Mucosa of gallbladder (tissue), 1 donor: ENCODE measurements around the gene HPSE2. TPM values are rescaled to one million over a fixed set of nuclear protein-coding genes. Genes with fewer than 3 reads are reported as not detected.

Source experiments
- DNase-seq: peaks from one replicate; pipeline ENCODE4 v3.0.0-alpha.2; 2020; ENCODE audit warnings: low spot score
- total RNA-seq: library from RNA; stranded (reverse); gene quantifications from one replicate; pipeline ENCODE4 v1.2.1, GENCODE V29; 2021
- donor health status: DM: no; HTN: no; CAD: no.

The HPSE2 gene
- total RNA-seq, 1 donor from 2014 or later, result 12.4 TPM

DNA sequence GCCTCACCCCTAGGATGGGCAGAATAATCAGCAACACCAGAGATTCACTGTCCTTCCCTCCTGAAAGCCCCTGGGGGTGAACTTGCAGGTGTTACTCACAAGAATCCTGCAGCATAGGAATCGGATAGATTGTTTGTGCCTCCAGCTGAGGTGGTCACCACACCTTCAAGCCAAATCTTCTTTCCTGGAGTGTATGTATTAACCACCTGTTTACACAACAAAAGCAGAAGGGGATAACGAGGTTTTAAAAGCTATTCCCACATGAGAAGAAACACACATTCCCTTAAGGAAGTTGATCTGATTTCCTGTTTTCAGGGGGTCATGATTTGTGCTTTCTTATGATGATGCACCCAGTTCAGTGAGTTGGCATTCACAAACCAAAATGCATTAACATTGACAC lies 615.1 kb downstream of the HPSE2 start:
- no peak for DNase-seq

DNA sequence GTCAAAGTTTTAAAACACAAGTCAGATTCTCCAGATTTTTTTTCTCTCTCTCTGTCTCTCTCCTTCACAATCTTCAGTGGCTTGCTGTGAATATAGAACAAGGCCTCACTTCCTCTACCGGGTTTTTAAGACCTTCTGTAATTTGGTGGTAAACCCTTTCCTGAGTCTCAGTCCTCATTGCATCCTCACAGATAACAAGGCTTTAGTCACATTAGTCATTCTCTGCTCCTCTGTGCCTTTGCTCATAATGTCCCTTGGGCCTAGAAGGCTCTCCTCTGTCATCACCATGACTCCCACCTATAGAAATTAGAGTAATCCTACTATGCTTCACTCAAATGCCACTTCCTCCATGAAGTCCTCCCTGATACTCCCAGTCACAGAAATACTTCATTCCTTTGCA lies 616.2 kb downstream of the HPSE2 start:
- DNase-seq, result no peak

DNA sequence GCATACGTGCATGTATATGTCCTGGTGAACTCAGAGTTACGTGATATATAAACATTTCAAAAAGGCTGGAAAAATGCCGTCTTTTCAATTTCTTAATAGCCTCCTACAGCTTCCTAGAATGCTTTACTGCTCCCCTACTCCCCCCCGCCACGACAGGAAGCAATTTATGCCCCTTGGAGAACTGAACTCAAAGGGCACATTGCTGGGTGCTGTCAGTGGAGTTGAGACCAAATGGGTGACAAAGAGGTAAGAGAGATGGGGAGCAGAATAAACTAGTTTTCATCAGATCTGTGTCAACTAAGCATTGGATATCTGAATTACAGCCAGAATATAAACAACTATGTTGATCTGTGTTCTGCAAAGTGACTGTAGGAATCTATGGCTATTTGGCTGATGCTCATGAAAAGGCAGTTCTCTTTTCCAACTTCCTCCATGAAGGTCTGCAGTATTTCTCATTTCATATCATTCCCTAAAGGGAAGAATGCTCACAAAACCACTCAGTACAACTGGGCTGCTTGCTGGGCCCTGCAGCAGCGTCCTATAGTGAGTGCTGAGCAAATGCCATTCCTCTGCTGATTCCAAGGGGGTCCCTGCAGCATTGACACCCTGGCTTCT lies 617.6 kb downstream of the HPSE2 start:
- DNase-seq, result no peak

DNA sequence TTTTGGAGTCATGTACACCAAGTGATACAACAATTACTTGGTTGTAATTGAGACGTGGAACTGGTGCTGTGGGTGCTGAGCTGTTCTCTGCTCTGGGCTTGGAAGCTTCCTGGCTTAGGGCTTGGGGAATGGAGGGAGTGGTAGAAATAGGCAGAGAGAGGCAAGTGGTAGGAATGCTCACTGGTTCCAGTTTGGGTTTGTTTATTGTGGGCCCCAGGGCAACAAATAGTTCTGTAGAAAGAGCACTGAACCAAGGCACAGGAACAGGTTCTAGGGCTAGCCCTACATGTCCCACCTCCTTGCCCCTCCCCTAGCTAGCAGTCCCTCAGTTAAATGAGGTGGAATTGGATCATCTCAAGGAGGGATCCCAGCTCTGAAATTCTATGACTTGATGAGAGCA lies 622.2 kb downstream of the HPSE2 start:
- no peak for DNase-seq

DNA sequence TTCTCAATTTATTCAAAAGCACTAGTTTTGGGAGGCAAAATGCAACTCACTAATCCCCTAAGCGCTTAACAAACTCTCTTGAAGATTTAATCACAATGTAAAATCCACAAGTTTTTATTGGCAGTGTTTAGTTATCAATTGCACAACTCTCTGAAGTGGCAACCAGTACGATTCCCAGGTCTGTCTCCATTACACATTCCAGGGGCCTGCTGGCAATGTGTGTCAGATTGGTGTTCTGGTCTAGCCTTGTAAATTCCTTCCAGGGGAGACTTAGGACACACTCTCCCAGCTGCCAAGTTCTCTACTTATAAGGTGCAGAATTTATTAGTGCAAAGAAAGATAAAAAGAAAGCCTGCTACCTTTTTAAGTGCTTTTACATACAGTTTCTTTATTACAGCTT lies 624.2 kb downstream of the HPSE2 start:
- no peak for DNase-seq

DNA sequence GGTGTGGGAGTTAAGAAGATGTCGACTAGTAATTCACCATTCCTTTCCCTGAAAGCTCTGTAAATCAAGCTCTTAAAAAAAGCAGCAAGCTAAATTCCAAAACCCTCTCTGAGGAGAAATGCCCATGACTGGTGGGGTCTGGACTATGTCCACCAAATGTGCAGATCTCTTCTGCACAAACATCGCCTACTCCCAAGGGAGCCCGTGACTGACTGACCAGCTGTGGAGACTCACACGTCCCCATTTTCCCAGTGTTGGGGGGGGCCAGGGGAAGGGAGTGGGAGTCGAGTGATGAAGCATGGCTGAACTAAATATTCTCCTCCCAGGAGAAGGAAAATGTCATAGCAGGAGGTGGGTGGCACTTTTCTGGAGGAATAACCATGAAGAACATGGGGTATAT lies 624.8 kb downstream of the HPSE2 start:
- DNase-seq, result peak; percentile 15

DNA sequence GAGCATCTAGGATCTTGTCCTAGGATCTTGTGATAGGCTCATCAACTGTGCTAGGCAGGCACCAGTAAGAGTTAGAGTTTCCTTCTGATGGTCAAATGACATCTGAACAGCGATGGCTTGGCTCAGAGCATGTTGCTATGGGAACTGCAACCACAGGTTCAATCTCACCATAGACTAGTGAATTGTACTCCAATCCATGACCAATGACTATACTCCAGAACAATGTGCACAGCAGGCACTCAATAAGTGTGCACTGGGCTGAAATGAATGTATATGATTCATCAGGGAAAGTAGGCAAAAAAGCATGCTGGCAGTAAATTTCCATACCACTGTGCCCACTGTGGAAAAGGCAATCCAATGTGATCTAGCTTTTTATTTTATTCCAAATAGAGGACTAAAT lies 625.4 kb downstream of the HPSE2 start:
- no peak for DNase-seq

DNA sequence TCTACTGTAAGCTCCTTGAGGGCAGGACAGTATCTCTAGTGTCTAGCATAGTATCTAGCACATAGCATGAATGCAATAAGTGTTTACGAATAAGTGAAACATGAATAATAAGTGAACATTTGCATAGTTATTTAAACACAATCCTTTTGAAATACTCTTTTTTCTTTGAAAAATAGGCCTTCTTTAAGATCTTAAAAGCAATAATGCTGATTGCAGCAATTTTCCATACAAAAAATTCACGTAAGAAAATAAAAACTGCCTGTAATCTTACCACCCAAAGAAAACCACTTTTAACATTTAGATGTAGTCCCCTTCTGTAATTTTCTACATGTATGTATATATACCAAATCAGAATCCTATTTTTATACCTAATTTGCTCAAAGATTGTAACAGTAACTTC lies 626.4 kb downstream of the HPSE2 start:
- DNase-seq, result no peak

DNA sequence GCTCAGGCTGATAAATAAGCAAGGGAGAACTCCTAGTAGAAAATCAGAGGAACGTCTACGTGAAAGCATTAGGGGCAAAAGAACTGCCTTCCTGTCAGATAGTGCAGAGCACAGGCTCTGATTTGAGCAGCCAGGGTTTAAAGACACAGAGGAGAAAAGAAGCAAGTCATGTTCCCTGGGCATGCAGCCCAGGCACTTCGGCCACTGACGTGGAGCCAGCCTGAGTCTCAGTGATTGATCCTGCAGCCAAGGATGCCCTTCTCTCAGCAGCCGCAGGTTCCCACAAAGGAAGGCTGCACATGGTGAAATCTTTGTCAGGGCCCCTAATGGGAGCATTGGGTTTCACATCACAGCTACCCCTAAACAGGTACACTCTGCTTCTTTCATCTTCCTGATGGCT lies 627.2 kb downstream of the HPSE2 start:
- no peak for DNase-seq

DNA sequence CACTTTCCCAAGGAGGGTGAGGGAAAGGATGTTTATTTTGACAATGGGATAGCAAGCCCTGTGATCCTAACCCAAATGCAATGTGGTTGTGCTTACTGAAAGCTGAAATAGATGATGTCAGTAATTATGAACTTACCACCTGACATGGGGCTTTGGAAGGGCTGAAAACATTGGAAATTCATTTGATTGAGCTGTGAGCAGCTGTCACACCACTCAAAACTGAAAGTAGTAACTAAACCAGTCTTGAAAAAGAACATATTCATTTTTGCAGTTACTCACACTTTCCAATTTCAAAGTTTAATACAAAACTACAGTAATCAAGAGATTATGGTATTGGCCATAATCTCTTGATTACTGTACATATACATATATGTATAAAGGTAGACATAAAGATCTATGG lies 633.4 kb downstream of the HPSE2 start:
- DNase-seq, result no peak

DNA sequence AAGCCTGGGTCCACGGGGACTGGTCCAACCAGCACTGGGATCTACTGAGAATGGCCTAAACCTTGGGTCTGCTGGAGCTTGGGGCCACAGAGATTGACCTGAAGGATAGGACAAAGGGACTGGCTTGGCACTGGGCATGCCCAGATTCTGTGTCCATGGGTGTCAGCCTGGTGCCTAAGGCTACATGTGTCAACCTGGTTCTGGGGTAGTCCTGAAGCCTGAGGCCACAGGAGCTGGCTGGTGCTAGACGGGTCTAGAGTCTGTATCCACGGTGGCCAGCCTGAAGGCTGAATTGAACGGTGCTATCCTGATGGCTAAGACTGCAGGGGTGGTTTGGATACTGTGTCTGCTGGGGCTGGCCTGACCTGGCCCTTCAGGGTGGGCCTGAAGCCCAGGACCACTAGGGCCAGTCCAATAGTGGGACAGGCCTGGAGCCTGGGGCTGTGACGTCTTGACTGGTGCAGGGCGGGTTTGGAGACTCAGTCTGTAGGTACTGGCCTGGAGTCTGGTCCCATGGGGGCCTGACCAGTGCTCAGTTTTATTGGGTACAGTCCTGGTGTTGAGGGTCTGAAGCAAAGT lies 636.5 kb downstream of the HPSE2 start:
- no peak for DNase-seq

DNA sequence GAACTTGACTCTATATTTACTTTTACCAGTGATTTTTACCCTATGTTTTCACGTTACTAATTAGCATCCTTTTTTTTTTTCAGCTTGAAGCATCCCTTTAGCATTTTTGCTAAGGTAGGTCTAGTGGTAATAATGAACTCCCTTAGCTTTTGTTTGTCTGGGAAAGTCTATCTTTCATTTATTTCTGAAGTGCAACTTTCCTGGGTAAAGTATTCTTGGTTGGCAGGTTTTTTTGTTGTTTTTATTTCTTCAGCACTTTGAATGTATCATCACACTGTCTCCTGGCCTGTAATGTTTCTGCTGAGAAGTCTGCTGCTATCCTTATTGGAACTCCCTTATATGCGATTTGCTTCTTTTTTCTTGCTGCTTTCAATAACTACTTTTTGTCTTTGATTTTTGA lies 639.2 kb downstream of the HPSE2 start:
- no peak for DNase-seq

DNA sequence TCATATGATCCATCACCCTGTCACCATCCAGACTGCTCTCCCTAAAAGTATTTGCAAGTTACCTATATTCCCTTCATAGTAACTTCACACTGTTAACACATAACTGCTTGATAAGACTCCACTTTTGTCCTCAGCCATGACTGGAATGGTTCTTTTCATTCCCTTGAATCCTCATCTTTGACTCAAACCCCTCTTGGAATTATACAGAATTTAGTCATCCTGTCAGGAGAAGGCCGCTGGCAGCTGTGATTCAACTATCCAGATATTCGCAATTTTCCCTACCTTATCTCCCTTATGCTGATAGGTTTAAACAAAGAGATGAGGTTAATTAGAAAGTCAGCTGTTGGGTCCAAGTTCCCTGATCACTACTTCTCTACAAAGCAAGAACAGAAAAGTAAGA lies 646.0 kb downstream of the HPSE2 start:
- DNase-seq, result no peak

DNA sequence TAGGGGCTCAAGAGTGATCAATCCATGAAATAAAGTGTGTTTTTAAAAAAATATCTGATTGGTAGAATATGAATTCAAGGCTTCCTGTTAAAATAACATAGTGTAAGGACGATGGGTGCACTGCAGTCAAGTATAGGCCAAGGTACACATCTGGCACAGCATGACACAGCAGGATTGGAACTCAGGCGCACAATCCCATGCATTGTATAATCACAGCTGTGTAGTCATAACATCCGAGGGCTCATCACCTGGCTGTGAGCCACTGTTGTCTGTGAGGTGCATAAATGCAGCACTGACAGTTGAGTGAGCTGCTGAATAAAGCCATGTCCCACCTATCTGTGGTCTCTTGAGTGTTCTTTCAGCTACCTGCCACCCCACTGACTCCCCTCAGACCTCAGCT lies 646.6 kb downstream of the HPSE2 start:
- no peak for DNase-seq

DNA sequence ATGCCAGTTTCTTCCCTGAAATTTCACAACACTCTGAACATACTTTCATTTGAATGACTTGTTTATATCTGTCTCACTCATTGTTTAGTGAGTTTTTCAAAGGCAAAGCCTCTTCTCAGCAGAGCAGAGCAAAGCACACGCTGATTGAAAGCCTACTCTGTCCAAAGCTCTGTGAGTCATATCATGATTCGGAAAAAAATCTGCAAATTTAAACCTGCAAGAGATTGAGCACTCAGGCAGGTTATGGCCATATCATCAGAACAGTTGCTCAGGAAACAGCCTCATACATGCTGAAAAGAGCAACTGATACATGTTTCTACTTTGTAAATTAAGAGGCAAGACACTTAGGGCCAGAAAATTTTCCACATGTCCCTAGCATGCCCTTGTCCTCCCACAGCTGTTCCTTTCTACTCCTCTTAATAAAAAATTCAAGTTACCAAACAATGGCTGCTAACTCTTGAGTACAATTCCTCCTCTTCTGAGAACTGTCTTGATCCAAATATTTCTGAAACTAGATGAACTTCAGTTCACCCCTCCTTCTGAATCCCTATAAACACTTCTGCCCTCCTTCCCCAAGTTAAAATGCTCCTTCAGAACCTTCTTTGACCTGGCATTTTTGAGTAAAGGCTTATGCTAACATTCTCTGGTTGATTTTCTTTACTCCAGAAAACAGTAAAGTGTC lies 648.4 kb downstream of the HPSE2 start:
- no peak for DNase-seq

DNA sequence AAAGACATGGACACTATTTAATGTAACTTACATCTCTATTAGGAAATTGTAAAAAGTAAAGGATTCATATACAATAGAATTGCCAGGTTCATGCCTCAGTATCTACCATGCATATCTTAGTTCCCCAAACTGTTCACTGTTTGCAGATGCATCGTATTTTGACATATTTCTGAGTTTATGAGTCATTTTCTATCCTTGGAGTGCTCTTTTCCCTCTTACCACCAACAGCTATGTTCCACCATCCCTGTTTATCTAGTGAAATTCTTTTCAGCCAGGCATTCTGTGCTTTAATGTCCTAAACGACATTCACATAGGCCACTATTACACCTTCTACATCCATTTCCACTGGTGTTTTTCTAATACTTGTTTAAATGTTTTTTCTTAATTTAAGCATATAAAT lies 649.6 kb downstream of the HPSE2 start:
- DNase-seq, result no peak

DNA sequence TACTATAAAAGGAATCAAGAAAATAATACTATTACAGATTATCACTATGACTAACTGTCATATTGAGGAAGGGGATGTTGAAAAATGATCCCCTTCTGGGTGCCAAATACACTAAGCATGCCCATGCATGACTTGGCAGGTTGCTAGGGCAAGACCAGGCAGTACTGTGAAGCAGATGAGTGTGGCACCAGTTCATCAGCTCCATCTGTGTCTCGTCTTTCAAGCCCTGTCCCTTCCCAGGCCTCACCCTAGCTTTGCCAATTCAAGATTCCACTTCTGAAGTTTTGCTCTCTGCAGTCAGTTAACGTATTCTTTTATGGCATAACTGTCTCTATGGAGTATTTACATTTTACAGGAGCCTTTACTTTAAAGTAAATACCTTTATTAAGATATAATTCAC lies 653.3 kb downstream of the HPSE2 start:
- no peak for DNase-seq

DNA sequence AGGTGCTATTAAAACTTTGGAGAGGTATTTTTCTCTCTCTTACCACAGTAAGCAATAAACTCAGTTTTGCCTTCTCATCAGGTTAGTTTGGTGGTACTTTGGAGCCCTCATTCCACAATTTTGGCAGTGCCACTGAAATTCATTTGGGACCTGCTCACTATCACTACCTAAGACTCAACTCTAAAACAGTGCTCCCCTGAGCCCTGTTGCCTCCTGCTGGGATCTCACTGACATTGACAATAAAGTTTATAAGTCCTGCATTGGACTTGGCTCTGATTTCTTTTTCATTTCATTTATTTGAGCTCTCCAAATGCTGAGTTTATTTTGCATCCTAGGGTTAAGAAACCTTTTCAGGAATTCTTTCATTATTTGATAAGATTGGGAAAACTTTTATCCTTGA lies 658.1 kb downstream of the HPSE2 start:
- DNase-seq, result no peak

DNA sequence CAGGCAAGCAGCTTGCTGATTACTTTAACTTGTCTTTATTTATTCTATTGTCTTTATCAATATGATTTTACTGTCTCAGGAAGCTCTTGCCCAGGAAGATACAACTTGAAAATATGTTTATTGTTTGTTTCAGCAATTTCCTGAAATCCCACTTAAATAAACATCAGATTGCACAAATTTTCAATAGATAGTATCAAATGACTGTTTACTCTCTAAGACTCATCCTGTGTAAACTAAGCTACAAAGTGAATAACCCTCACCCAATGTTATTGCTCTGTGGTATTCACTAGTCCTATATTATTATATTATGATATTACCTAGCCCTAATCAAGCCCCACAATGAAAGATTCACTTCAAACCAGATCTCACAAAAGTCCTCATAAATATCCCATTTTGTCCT lies 658.5 kb downstream of the HPSE2 start:
- DNase-seq, result no peak

DNA sequence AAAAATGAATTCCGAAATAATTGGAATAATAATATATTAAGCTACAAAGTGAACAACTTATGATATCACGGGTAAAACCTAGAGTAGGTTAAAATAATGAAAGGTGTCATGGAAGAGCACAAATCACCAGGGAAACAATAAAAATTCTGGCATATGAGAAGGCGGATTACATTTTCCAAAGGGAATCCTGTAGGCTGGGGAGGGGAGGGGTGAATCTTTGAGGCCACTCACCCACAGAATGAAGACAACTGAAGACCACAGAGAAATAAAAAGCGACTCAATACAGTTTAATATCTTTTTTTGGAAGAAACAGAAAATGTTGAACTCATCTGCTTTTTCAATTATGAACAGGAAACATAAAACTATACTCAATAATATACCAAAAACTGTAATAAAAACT lies 659.6 kb downstream of the HPSE2 start:
- no peak for DNase-seq

DNA sequence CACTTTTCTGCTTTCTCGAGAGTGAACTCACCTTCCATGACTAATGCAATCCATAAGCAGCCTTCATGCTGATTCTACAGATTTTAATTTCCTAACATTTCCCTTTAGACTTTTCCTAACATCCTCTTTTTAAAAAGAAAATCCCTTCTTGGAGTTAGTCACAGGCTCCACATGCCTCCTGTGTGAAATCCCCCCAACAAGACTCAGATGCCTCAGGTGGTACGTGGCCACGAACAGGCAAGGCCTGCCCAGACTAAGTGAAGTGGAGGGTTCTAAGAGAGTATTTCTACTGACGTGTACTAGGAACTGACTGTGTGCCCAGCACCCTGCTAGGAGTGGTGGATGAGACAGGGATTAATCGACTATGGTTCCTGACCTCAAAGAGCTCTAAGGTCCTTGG lies 663.1 kb downstream of the HPSE2 start:
- no peak for DNase-seq

DNA sequence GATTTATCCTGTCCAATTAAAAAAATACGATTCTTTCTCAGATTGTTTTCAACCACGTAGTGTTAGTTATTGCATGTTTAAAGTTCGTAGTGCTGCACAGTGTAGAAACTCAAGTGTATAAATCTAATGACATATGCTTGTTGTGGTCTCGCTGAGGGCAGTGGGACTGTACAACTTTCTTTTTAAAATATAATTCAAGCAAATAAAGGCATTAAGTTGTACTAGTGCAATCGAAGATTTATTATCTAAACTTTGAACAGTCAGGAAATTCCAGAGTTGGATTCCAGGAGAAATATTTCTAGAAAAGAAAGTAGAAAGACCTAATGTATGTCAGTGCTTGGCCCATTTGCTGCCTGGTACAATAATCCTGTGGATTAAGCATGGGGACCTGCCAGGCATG lies 664.8 kb downstream of the HPSE2 start:
- DNase-seq, result no peak

DNA sequence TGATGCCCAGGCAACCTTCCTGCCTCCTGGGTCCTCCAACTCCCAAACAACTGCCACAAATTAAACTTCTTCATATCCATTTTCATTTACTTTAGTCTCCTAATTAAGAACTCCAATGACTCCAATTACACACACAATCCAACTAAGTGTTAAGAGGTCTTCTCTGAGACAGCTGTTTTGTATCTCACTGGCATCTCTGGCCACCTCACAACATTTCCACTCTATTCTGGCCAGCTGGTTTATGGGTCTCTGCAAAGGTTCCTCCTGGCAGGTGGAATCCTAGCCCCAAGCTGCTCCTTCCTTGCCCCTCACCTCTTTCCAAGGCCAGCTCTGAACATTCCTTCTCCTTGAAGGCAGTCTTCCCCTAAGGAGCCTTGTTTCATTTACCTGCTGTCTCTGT lies 665.8 kb downstream of the HPSE2 start:
- no peak for DNase-seq

DNA sequence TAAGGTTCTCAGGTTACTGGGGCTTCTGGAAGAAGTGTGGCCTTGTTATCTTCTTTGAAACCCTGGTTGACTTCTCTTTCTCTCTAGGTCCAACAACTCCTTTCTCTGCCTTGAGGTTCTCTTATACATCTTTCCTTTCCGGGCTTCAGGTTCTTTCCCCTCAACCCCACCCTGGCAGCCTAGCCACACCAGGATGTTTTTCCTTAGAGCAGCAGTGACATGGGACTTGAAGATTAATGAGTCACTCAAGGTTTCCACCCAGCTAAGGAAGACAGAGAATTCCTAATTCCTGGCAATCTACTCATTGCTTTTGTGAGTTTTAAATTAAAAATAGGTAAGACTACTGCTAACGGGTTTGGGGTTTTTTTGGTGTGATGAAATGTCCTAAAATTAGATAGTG lies 667.1 kb downstream of the HPSE2 start:
- DNase-seq, result no peak
